HuH-7.5 (cell line): ENCODE results near the gene ARVCF.

Experiments
- DNase-seq: peaks from one replicate; pipeline ENCODE4 v3.0.0; 2011; ENCODE audit warnings: low spot score

ARVCF gene

DNA sequence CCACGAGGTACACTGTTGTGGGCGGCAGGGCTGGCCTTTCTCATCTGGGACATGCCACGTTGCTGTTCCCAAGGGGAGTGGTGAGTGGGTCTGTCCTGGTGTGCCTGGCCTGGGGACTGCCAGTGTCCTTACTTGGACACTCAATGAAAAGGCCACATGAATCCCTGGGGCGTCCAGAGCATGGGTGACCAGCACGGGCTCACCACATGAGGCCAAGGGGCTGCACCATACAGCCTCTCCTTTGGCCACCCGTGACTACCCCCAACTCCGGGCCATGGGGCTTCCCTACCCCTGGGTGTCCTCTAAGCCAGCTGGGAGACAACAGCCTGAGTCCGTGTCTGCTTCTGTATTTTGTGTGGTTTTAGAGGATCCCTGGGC, 54.8 kb downstream of the ARVCF start:
- no peak for DNase-seq

DNA sequence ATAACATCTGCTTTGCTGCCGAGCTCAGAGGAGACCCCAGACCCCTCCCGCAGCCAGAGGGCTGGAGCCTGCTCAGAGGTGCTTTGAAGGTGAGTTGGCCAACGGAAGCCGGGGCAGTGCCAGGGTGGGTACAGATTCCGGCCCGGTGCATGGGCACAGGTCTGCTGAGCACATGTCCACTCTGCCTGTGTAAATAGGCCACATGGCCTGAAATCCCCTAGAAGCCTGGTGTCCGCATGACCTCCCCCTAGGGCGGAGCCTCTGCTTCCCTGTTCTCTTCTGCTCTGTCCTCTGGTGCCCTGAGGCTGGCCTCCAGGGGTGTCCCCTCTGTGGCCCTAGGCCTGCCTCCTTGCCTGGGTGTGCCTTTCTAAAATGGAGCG, 55.4 kb downstream of the ARVCF start:
- DNase-seq: no peak

DNA sequence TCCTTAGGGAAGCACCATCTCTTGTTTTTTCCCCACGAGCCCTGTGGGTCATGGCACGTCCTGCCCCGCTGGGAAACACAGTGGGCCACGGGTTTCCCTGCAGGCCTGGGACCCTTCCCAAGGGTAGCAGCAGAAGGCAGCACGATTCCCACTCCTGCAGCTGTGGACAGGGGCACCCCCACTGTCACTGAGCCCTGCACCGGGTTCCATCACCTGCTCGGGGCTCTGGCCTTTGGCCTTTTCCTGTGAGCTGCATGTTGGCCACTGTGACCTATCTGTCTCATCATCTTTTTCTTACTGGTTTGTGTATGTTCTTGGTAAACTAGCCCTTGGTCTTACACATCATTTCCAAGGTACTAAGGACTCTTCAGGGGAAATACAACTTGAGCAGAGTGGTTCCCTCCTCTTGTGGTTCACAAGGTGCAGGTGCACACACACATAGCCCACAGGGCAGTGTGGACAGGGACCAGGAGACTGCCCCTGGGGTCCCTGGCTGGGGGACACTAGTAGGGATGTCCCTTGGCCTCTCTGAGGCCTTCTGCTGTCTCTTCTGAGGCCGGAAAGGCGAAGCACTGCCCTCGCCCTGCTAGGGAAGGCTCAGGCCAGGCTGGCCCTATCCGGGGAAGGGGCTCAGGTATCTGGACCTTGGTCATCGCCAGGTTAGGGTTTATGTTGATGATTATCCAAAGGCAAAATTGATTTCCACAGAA, 56.0 kb downstream of the ARVCF start:
- no peak for DNase-seq

DNA sequence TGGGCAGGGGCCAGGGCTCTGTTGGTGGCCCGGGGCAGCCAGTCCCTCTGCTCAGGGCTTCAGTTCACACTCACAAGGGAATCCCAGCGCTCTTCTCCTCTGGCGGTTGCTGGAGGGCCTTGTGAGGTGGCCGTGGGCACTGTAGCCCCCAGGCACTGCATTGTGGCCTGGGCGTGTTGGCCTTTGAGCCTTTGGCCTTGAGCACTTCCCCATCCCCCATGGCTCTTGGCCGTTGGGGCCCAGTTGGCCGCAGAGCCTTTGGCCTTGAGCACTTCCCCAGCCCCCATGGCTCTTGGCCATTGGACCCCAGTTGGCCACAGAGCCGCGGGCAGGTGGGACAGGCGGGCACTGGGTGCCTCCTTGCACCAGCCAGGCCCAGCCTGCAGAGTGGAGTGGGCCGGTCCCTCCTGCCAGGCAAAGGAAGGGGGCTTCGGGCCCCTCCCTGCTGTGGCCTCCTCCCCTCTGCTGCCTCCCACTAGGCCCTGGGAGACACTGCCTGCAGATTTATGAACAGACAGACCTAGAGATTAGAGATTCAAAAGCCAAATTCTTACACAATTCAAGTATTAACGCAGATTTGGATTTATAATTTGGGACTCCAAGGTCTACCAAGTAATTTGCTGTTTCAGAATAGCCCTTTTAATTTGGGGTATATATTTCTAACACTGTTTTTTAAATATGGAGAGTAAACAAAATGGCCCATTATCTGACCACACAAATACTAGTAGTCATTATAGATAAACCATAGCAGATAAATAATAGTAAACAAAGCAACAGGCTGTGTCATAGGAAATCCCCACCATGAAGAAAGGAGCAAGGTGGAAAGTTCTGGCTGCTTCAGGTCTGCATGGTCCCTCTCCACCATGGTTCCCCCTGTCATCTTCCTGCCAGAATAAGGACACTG, 56.8 kb downstream of the ARVCF start:
- DNase-seq: no peak

DNA sequence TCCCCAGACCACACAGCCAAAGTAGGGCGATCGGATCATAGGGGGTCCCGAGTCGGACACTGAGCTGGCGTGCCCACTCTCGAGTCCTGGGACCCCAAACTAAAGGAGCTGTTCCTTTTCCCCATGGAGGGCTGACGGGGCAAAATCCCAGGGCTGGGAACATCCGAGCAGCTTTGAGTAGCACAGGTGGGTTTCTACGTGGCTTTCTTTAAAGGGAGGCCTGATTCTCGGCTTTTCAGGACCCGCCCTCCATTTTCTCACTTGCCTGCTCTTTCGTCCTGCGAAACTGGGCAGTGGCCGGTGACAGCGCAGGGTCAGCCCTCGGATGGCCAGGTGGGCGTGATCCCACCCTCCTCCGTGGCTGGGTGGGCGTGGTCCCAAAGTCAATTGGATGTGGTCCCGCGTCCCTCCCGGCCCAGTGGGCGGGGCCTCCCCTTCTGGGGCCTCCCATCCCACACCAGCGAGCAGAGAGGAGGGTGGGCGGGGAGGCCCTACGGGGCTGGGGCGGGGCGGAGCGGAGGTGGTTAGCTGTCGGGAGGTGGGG, 57.5 kb downstream of the ARVCF start:
- DNase-seq: peak; percentile 92

DNA sequence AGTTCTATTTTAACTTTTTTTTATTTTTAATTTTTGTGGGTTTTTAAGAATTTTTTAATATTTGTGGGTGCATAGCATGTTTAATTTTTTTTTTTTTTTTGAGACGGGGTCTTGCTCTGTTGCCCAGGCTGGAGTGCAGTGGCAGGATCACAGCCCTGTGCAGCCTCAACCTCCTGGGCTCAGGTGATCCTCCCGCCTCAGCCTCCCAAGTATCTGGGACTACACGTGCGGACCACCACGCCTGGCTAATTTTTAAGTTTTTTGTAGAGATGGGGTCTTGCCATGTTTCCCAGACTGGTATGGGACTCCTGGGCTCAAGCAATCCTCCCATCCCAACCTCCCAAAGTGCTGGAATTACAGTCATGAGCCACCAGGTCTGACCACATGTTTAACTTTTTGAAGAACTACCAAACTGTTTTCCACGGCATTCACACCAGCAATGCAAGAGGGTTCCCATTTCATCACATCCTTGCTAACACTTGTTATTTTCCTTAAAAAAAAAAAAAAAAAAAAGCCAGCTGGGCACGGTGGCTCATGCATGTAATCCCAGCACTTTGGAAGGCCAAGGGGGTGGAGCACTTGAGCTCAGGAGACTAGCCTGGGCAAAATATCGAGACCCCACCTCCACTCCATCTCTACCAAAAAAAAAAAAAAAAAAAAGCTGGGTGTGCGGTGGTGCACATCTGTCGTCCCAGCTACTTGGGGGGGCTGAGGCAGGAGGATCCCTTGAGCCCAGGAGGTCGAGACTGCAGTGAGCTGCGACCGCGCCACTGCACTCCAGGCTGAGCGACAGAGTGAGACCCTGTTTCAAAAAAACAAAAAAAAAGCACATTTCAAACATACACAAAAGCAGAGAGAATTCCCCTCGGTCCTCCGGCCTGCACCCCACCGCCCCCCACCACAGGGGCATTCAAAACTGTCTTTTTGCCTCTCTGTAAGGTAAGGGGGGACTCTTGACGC, 58.3 kb downstream of the ARVCF start:
- no peak for DNase-seq

DNA sequence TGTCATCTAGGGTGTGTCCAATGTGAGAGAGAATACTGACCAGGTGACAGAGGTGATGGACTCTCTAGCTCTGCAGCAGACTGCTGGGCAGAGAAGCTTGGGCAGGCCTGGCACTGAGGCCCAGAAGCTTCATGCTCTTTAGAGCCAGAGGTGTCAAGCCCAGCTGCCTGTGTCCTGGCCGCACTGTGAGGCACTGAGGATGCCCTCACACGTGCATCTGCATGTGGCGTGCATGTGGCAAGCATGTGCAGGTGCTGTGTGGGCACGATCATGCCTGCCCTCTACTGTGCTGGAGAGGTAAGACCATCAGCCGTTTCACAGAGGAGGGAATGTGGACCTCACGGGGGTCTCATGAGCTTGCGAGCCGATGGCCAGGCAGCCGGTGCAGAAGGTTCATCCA, 59.2 kb downstream of the ARVCF start:
- no peak for DNase-seq

DNA sequence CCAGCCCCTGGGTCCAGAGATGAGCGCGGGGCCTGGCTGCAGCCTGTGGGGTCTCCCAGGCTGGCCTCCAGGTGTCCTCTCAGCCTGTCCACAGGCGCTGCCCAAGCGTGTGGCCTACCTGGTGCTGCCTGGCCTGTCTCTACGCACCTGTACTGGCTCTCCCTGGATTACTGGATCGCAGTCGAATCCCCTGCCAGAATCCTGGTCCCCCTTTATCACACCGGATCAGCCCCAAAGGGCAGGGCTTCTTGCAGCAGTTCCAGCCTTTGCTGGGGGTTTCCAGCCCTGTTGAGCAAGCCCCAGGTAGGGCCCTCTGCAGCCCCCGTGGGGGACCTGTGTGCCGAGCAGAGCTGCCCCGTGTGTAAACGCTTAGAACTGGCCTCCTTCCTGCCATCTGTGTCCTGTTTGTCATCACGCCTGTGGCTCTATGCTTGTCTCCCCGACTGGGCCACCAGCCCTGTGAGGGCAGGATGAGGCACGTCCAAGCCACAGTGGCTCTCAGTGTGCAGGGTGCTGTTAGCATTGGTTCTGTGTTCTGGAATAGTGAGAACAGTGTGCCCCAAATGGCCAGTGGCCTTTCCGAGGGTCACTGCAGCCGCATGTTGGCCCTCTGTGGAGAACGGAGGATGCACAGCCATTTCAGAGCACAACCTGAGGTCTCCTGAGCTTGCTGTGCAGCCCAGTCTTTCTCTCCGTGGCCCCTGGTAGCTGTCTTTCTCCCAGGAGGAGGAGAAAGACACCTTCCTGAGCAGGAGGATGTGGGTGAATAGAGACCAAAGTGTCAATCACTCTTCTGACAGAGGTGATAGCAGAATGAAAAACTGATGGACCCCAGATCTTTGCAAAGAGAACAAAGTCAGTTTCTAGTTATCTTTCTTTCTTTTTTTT, 61.1 kb downstream of the ARVCF start:
- DNase-seq: no peak

DNA sequence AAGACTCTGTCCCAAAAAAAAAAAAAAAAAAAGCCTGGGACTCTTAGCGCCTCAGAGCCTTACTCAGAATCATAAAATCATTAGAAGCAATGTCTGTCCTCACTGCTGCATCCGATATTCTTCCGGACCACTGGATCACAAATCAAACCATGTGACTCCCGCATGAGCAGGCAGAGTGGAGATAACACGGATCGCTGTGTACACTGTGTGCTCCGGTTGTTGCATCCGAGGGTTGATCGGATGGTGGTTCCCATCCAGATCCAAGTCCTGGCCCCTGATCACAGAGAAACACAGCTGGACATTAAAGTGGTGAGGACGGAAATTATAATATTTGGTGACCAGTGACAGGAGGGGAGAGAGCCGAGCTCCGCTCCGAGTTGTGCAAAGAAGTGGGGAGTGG, 65.3 kb downstream of the ARVCF start:
- DNase-seq: no peak

DNA sequence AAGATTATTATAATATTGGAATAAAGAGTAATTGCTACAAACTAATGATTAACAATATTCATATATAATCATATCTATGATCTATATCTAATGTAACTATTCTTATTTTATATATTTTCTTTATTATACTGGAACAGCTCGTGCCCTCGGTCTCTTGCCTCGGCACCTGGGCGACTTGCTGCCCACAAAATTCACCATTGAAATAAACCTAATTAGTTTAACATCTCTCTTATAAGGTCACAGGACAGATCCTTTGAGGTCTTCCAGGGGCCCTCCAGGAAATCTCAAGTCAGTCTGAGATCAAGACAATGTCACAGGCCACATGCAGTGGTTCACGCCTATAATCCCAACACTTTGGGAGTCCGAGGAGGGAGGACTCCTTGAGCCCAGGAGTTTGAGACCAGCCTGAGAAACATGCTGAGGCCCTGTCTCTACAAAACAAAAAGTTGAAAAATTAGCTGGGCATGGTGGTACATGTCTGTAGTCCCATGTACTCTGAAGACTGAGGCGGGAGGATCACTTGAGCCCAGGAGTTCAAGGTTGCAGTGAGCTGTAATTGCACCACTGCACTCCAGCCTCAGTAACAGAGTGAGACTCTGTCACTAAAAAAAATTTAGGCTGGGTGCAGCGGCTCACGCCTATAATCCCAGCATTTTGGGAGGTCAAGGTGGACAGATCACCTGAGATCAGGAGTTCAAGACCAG, 68.4 kb downstream of the ARVCF start:
- no peak for DNase-seq

DNA sequence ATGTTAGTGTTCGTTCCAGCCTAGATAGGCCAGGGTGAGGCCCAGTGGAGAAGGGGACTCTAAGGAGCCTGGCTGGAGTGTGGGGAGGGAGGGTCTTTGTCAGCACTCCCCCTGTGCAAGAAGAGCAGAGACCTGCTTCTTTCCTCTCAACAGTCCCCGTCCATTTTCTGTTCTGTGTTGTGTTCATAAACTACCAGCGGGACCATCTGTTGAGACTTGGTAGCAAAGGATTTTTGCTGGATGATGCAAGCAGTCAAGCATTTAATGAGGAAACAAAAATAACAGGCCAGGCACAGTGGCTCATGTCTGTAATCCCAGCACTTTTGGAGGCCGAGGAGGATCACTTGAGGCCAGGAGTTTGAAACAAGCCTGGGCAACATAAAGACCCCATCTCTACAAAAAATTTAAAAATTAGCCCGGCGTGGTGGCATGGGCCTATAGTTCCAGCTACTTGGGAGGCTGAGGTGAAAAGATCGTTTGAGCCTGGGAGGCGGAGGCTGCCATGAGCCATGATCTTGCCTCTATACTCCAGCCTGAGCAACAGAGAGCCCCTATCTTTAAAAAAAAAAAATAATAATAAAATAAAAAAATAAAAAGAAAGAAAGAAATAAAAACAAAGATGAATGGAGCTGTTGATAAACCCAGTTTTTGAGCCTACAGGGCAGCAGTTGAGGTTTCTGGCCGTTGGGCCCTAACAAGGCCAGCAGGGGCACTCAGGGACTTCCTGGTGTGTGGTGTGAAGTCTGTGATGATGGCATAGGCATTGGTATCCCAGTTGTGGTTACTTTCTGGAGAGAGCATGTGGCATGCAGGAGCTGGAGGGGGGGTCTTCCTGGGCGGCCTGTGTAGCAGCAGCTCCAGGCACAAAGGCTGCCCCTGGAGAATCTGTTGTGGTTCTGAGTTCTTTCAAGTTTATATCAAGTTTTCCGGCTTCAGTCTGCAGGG, 73.3 kb downstream of the ARVCF start:
- peak; percentile 44 for DNase-seq

DNA sequence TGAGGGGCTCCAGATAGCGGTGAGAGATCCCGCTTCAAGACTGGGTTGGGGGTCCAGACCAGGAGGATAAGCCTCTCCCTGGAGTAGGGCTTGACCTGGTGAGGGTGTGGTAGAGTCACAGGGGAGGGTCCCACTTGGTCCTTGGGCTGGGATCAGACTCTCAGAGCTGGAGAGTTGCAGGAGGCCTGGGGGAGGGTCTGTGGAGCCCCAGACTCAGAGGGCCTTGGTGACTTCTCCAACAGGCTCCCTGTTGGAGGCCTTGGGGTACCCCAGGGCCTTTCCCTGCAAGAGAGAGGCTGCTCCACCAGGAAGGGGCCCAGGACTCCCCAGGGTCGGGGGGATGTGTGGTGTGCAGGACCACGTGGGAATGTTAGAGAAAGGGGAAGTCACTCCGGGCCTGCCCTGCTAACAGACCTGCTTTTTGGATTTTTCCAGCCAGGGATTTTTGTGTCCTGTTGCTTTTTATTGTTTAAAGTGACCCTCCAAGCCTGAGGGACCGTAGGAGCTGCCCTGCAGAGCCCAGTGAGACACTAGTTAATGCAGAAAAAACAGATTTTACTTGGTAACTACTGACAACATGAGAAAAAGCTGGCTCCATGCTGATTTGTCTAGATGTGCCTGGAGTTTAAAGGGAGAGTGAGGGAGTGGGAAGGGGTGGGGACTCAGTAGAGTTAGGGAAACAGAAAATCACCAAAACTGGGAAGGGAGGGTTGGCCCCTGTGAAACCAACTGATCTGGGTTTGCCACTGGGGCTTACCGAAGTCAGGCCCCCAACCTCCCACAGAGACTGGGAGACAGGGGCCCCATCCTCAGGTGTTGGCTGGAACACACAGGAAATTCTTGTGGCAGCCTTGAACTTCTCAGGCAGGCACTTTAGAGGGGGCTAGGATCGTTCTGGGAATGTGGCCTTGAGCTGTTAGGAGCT, 74.2 kb downstream of the ARVCF start:
- no peak for DNase-seq

DNA sequence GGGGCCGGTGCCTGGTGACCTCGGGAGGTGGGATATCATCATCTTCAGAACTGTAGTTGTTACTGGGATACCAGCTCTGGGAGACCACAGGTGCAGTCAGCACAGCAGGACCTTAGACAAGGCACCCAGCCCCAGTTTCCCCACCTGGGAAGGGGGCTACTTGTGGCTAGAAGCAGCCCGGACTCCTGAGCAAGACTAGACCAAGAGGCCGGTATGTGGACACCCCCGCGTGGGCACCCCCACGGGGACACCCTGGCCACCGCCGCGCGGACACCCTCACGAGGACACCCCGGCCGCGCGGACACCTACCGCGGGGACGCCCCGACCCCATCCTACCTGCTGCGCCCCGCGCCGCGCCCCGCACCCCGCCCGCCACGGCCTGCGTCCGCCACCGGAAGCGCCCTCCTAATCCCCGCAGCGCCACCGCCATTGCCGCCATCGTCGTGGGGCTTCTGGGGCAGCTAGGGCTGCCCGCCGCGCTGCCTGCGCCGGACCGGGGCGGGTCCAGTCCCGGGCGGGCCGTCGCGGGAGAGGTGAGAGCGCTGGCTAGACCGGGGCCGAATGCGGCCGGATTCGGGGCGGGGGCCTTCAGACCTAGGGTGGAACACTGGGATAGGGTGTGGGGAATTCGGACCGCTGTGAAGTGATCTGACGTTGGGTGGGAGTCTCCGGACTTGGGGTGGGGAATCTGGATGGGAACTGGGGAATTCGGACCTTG, 75.1 kb downstream of the ARVCF start, which contains the start of the genes COMT and TXNRD2:
COMT (plus strand) TSS at position 408 of the 718 bp plus-strand sequence. CDS start 20,755 bp downstream, outside the sequence.
TXNRD2 (minus strand) TSS at position 454 of the 718 bp plus-strand sequence; CDS start at position 439, 15 bp downstream.
- peak; percentile 79 for DNase-seq

DNA sequence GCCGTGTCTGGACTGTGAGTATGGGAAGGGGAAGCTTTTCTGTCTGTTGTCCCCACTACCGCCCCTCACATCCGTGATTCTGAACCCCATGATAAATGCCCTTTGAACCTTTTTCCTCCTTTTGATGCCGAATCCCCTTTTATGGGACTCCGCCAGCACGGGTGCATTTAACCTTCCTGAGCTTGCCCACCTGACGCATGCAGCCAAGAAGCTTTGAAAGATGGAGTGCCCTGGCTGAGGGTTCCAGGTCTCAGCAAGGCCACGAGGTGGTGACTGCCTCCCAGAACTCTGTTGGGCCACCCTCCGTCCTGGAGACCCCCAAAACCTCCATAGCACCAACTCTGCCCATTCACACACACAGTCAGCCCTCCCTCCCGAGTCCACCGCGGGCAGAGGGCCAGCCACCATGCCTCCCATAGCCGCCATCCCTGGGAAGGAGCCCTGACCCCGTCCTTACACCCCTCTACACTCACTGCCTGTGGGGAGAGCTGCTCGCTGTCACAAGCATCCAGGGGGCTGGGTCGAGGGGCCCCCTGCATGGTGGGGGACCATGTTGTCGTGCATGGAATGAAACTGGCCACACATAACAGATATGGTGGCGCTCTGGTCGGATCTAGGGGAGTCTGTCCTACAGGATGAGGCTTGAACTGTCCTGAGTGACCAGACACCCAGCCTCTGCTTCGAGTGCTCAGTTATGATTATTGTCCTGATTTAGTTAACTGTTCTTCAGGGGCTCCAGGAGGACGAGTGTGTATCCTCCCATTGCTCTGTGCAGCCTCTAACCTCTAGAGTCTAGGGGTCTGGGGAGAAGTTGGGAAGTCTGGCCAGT, 75.9 kb downstream of the ARVCF start:
- no peak for DNase-seq

DNA sequence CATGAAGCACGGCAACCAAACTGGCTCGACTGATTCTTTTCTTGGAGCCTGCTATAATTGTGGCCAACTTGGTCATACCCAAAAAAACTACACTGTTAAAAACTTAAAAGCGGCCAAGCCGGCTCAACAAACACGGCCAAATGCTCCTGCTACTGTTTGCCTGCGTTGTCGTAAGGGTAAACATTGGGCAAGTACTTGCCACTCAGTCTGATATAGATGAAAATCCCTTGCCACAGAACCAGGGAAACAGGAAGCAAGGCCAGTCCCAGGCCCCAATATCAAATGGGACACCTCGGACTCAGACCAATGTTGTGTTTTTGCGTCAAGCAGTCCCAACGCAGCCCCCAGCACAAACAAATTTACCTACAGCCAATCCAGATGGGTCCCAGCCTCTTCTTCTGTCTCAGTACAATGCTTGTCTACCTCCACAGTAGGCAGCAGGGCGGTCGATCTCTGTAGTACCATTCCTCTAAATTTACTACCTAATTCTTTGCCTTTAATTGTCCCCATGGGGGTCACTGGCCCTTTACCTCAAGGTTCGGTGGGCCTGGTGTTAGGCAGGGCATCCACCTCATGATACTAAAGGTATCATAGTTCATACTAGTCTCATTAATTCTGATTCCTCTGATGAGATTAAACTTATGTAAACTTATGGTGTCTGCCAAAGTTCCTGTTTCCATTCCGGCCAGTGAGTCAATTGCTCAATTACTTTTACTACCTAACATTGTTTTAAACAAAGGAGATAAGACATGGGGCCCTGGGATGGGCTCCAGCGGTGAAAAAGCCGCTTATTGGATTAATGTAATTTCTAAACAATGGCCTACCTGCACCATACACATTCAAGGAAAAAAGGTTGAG, 78.8 kb downstream of the ARVCF start:
- DNase-seq: no peak
